K562 (cell line): ENCODE data around the gene ERP44. TPM values are rescaled to one million over a fixed set of nuclear protein-coding genes. Genes with fewer than 3 reads are reported as not detected.

Experiments
- ATAC-seq: fragments of 200-7000 bp; cut with Tn5 transposase; 3 replicates; pipeline ENCODE4 v1.9.1; 2020; ENCODE audit warnings: moderate library complexity
- BruUV-seq: library from RNA; stranded (reverse); fragments of 400-500 nt; replicated peaks from 2 replicates; lab custom pipeline; 2021; lab: Mats Ljungman, UMichigan
- CTCF ChIA-PET: fragments of 300-600 bp; formaldehyde crosslinking; extraction: SDS; loops from one replicate; lab custom pipeline; 2021; ENCODE audit warnings: low intra/inter-chr PET ratio; lab: Yijun Ruan, JAX
- POLR2A ChIA-PET: fragments of 300-600, 350-650 bp; sonication (Branson Sonifier 250); formaldehyde crosslinking; extraction: SDS; loops from one replicate; lab custom pipeline; 2021; ENCODE audit warnings: antibody characterized with exemption, inconsistent platforms; lab: Yijun Ruan, JAX
- DNase-seq, 4 experiments: peaks; one replicate each; pipeline versions ENCODE4 v3.0.0 to v3.0.0-alpha.2; 2011 to 2018; ENCODE audit warnings: low spot score in 3 of 4, mixed read lengths in 3 of 4; ENCODE audit errors: extremely low read depth in 1 of 4
- FAIRE-seq: peaks from 2 replicates; lab custom pipeline; 2011; peaks lifted over from hg19 to GRCh38; lab: Jason Lieb, UNC
- H2AFZ ChIP-seq: 2 replicates; pipeline ENCODE4 v1.6.0; 2011; ENCODE audit warnings: low read depth, low read length, control low read depth, inconsistent platforms
- H3K27ac ChIP-seq: fragments of 200-600 bp; 3 replicates; pipeline ENCODE4 v1.8.0; 2011; ENCODE audit warnings: low read depth, mild to moderate bottlenecking, control low read depth, inconsistent platforms, low read length, moderate library complexity, mixed read lengths; ENCODE audit errors: extremely low read depth
- H3K27me3 ChIP-seq, 2 experiments: fragments of 300-600 bp in 1 of 2; 2 replicates in 1 of 2; 3 replicates in 1 of 2; pipeline versions ENCODE4 v1.6.0 to v1.8.0; 2011; ENCODE audit warnings: inconsistent platforms in 2 of 2, low read length in 2 of 2, mild to moderate bottlenecking in 1 of 2, mixed read lengths in 1 of 2, moderate library complexity in 1 of 2; ENCODE audit not compliant: control insufficient read depth in 2 of 2, insufficient read depth in 2 of 2
- H3K36me3 ChIP-seq: fragments of 300-600 bp; 3 replicates; pipeline ENCODE4 v1.8.0; 2011; ENCODE audit warnings: mild to moderate bottlenecking, low read length, inconsistent platforms; ENCODE audit not compliant: control insufficient read depth, insufficient read depth
- H3K4me1 ChIP-seq, 2 experiments: fragments of 200-600 bp in 1 of 2; replicated peaks in 1 of 2; 2 replicates in 1 of 2; 3 replicates in 1 of 2; pipeline versions ENCODE4 v1.5.1 to v1.8.0; 2011; ENCODE audit warnings: inconsistent platforms in 2 of 2, low read length in 2 of 2, mild to moderate bottlenecking in 1 of 2, mixed read lengths in 1 of 2, moderate library complexity in 1 of 2; ENCODE audit not compliant: control insufficient read depth in 2 of 2, insufficient read depth in 2 of 2
- H3K4me2 ChIP-seq: 2 replicates; pipeline ENCODE4 v1.6.1; 2011; ENCODE audit warnings: low read length, control low read depth, inconsistent platforms, mixed read lengths; ENCODE audit not compliant: insufficient read depth
- H3K4me3 ChIP-seq: fragments of 200-600 bp; sonication (generic), shearing (Covaris generic); 2 replicates; pipeline ENCODE4 v1.5.1; 2016; ENCODE audit warnings: control low read depth, inconsistent platforms
- H3K79me2 ChIP-seq: fragments of 200-600 bp; 3 replicates; pipeline ENCODE4 v1.8.0; 2011; ENCODE audit warnings: low read length, inconsistent platforms; ENCODE audit not compliant: control insufficient read depth, insufficient read depth
- H3K9ac ChIP-seq, 2 experiments: 2 replicates each; pipeline versions ENCODE4 v1.6.0 to v1.6.1; 2011; ENCODE audit warnings: low read depth in 2 of 2, low read length in 2 of 2, control low read depth in 1 of 2, inconsistent platforms in 1 of 2, mild to moderate bottlenecking in 1 of 2, mixed read lengths in 1 of 2; ENCODE audit not compliant: insufficient read depth in 1 of 2
- H3K9me1 ChIP-seq: one replicate; pipeline ENCODE4 v1.6.0; 2011; ENCODE audit warnings: inconsistent platforms, mild to moderate bottlenecking, low read length, moderate library complexity; ENCODE audit not compliant: control insufficient read depth, insufficient read depth
- H3K9me3 ChIP-seq: replicated peaks from 2 replicates; pipeline ENCODE4 v1.5.1; 2011; ENCODE audit warnings: low read depth, low read length, inconsistent platforms; ENCODE audit not compliant: control insufficient read depth, insufficient read depth
- H4K20me1 ChIP-seq: replicated peaks from 2 replicates; pipeline ENCODE4 v1.6.1; 2011; ENCODE audit warnings: low read length, inconsistent platforms, mixed read lengths; ENCODE audit not compliant: control insufficient read depth, insufficient read depth
- ARHGAP35 ChIP-seq: fragments of 450-650 bp; IDR thresholded peaks from 2 replicates; pipeline ENCODE4 v1.6.1; 2018; ENCODE audit not compliant: partially characterized antibody
- ARID2 ChIP-seq: fragments of 450-650 bp; IDR thresholded peaks from 2 replicates; pipeline ENCODE4 v1.6.1; 2017; ENCODE audit warnings: antibody characterized with exemption, mild to moderate bottlenecking
- ATF7 ChIP-seq: fragments of 450-650 bp; IDR thresholded peaks from 2 replicates; pipeline ENCODE4 v1.7.1; 2014; ENCODE audit warnings: mild to moderate bottlenecking, moderate library complexity
- ETV5 ChIP-seq: sonication (generic); formaldehyde crosslinking; IDR thresholded peaks from 2 replicates; pipeline ENCODE4 v1.4.0; 2020; ENCODE audit warnings: low read depth, mild to moderate bottlenecking, missing genetic modification reagents
- MAFF ChIP-seq: IDR thresholded peaks from 2 replicates; pipeline ENCODE4 v1.6.1; 2012; ENCODE audit warnings: low read length, improper control_type of control experiment
- MAFK ChIP-seq: IDR thresholded peaks from 2 replicates; pipeline ENCODE4 v1.6.1; 2011; ENCODE audit warnings: low read length, improper control_type of control experiment
- MTF1 ChIP-seq: fragments of 250-450 bp; sonication (Bioruptor Pico); IDR thresholded peaks from 2 replicates; pipeline ENCODE4 v1.9.0; 2021; ENCODE audit warnings: moderate library complexity, mild to moderate bottlenecking, inconsistent platforms, borderline replicate concordance
- POLR2G ChIP-seq: fragments of 200-400 bp; formaldehyde crosslinking; IDR thresholded peaks from 2 replicates; pipeline ENCODE4 v1.6.1; 2017; ENCODE audit warnings: low read depth, mild to moderate bottlenecking, antibody characterized with exemption, low read length, moderate library complexity
- SP1 ChIP-seq: sonication (generic); formaldehyde crosslinking; IDR thresholded peaks from 2 replicates; pipeline ENCODE4 v1.8.1; 2022; ENCODE audit warnings: mild to moderate bottlenecking, missing genetic modification reagents
- TGIF2 ChIP-seq: sonication (generic); formaldehyde crosslinking; IDR thresholded peaks from 2 replicates; pipeline ENCODE4 v1.8.1; 2022; ENCODE audit warnings: mild to moderate bottlenecking, missing genetic modification reagents, moderate library complexity
- ZNF175 ChIP-seq: fragments of 200-800 bp; sonication (Bioruptor generic); IDR thresholded peaks from 2 replicates; pipeline ENCODE4 v1.6.1; 2016; ENCODE audit warnings: low read depth, mild to moderate bottlenecking, missing genetic modification characterization, missing compliant biosample characterization
- ZNF212 ChIP-seq: fragments of 450-650 bp; formaldehyde crosslinking; IDR thresholded peaks from 2 replicates; pipeline ENCODE4 v1.4.0; 2020; ENCODE audit warnings: mild to moderate bottlenecking
- ZNF316 ChIP-seq: fragments of 450-650 bp; IDR thresholded peaks from 2 replicates; pipeline ENCODE4 v1.6.1; 2016
- WGBS: fragments of 100-300 bp; shearing (Covaris generic); methylation state at CpG from one replicate; pipeline ENCODE4 v1.1.6; 2016; ENCODE audit warnings: low coverage, mixed read lengths; ENCODE audit not compliant: insufficient coverage; ENCODE audit errors: missing lambda C conversion rate; 5-methylcytosine and 5-hydroxymethylcytosine counted together
- in situ Hi-C: fragments of 300-500 bp; cut with MboI; formaldehyde crosslinking; loops from 4 replicates; pipeline ENCODE4 v1.15.0; 2018; ENCODE audit warnings: inconsistent platforms, mixed read lengths
- intact Hi-C: fragments of 100-400 bp; cut with micrococcal nuclease; formaldehyde crosslinking; loops from 2 replicates; pipeline ENCODE4 v1.14.2; 2022
- polyA plus RNA-seq, 8 experiments: library from polyadenylated mRNA; depleted of rRNA in 4 of 8; stranded (reverse) in 5 of 8; unstranded in 3 of 8; fragments of >200 nt; fragmentation: Nextera tagmentation in 2 of 8; fragmentation: Illumina TruSeq in 1 of 8; extraction: Ambion mirVana in 2 of 8; extraction: Trizol in 1 of 8; gene quantifications; 2 replicates each; pipeline versions ENCODE4 v1.2.1 to v1.2.3, GENCODE V29; 2011 to 2014; ENCODE audit warnings: inconsistent platforms in 1 of 8, missing spikeins in 1 of 8
- total RNA-seq, 7 experiments: library from RNA; depleted of rRNA in 6 of 7; stranded (reverse); fragments of >200 nt in 6 of 7; fragmentation: Illumina TruSeq in 2 of 7; extraction: Trizol in 2 of 7; gene quantifications; 2 replicates each; pipeline versions ENCODE4 v1.2.1 to v1.2.3, GENCODE V29; 2011 to 2021; ENCODE audit warnings: low replicate concordance in 1 of 7
- TF ChIP-seq, protein P1 (sequence below): fragments of 250-450 bp; sonication (Bioruptor Pico); IDR thresholded peaks from 2 replicates; pipeline ENCODE4 v1.5.0; 2020; ENCODE audit warnings: mild to moderate bottlenecking
- TF ChIP-seq, protein P2 (sequence below): fragments of 200-400 bp; formaldehyde crosslinking; IDR thresholded peaks from 2 replicates; pipeline ENCODE4 v1.6.1; 2017; ENCODE audit warnings: mild to moderate bottlenecking, low read depth, low read length, moderate library complexity

ERP44 gene
- total and polyA plus RNA-seq, 9 of the 15 experiments (the other 6 are each of a cell fraction or from before 2014, with no cell fraction given), result 9.2 to 23.4 (median 13.6) TPM

DNA sequence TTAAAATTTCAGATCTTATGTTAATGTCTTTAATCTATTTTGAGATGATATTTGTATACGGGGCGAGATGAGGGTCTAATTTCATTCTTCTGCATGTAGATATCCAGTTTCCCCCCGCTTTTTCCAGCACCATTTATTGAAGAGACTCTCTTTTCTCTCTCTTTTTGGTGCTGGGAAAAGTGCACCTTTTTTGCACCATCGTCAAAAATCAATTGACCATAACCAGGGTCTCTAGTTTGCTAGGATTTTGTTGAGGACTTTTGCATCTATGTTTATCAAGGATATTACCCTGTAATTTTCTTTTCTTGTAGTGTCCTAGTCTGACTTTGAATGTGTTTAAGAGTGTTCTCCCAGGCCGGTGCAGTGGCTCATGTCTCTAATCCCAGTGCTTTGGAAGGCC is 99.0 kb downstream of the ERP44 start:
- Histone ChIP-seq H3K36me3 (peaks cover 24% of the 10 kb centered on the region), H3K9ac (no peak overlapping the region), H3K4me2 (no peak overlapping the region), H4K20me1 (no peaks in the 10 kb centered on the region), H3K27me3 (no peaks in the 10 kb centered on the region), H3K79me2 (no peaks in the 10 kb centered on the region), H3K9me1 (no peaks in the 10 kb centered on the region), H2AFZ (no peak overlapping the region), H3K4me1 (no peaks in the 10 kb centered on the region), H3K4me3 (no peak overlapping the region), H3K27ac (no peak overlapping the region), H3K9me3 (no peaks in the 10 kb centered on the region; the same call in 1 of the 2 replicates)
- in situ Hi-C loops, result loop anchor here (10.0 to 25.0 kb wide), 2 partner anchors 195 to 737 kb away; no protein-coding TSS in a partner anchor
- ChIA-PET CTCF (no interaction called here), POLR2A (no interaction called here)
- FAIRE-seq, result no peak
- DNase-seq, result no peak
- no TSS peak for BruUV-seq
- ATAC-seq, result no peak
- intact Hi-C loops, result no loop called here
- TF ChIP-seq POLR2G (no peak), MAFF (peak; percentile 46; the same call in 1 of the 2 replicates), ETV5 (CRISPR knock-in tag) (no peak), ATF7 (no peak), ZNF316 (peak; percentile 57; the same call in 1 of the 2 replicates), MAFK (0 out of 2 replicates have a peak, but pooled peaks have one; percentile 19)
- 94% methylated on average over 5 of the region's 5 CpGs for WGBS

DNA sequence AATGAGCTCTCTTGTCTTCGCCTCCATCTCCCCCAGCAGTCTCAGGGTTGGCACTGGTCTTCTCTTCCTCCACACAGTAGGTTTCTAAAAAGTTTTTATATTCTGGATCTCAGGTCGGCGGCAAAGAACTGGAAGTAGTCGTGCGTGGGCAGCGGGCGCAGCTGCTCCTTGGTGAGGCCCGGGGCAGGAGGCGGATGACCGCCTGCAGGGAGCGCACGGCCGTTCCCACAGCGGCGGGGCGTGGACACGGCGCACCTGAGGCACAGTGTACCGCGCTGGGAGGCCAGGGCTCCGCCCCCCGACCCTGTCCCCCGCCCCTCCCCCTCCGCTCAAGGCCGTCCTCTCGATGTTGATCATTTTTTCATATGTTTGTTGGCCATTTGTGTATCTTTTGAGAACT is 99.9 kb downstream of the ERP44 start:
- in situ Hi-C loops, result no loop called here
- WGBS, result 94% methylated on average over 10 of the region's 26 CpGs
- TF ChIP-seq, protein P1, sequence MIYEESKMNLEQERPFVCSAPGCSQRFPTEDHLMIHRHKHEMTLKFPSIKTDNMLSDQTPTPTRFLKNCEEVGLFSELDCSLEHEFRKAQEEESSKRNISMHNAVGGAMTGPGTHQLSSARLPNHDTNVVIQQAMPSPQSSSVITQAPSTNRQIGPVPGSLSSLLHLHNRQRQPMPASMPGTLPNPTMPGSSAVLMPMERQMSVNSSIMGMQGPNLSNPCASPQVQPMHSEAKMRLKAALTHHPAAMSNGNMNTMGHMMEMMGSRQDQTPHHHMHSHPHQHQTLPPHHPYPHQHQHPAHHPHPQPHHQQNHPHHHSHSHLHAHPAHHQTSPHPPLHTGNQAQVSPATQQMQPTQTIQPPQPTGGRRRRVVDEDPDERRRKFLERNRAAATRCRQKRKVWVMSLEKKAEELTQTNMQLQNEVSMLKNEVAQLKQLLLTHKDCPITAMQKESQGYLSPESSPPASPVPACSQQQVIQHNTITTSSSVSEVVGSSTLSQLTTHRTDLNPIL (CRISPR knock-in tag), result no peak
- TF ChIP-seq, protein P2, sequence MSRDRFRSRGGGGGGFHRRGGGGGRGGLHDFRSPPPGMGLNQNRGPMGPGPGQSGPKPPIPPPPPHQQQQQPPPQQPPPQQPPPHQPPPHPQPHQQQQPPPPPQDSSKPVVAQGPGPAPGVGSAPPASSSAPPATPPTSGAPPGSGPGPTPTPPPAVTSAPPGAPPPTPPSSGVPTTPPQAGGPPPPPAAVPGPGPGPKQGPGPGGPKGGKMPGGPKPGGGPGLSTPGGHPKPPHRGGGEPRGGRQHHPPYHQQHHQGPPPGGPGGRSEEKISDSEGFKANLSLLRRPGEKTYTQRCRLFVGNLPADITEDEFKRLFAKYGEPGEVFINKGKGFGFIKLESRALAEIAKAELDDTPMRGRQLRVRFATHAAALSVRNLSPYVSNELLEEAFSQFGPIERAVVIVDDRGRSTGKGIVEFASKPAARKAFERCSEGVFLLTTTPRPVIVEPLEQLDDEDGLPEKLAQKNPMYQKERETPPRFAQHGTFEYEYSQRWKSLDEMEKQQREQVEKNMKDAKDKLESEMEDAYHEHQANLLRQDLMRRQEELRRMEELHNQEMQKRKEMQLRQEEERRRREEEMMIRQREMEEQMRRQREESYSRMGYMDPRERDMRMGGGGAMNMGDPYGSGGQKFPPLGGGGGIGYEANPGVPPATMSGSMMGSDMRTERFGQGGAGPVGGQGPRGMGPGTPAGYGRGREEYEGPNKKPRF, result no peak
- TF ChIP-seq TGIF2 (CRISPR knock-in tag) (no peak), ZNF212 (no peak), ARID2 (no peak), ZNF175 (CRISPR knock-in tag) (no peak), SP1 (no peak), MTF1 (CRISPR knock-in tag) (no peak), ARHGAP35 (no peak)

More for the DNA sequence above, 99.9 kb downstream of the ERP44 start:
- Histone ChIP-seq H3K9ac (no peak overlapping the region), H3K9me1 (no peaks in the 10 kb centered on the region), H3K4me2 (no peak overlapping the region), H4K20me1 (no peaks in the 10 kb centered on the region), H3K27ac (no peak overlapping the region), H3K79me2 (no peaks in the 10 kb centered on the region), H3K36me3 (peaks cover 16% of the 10 kb centered on the region; the same call in 2 of the 3 replicates), H3K27me3 (no peaks in the 10 kb centered on the region), H3K4me3 (no peak overlapping the region), H2AFZ (no peak overlapping the region), H3K9me3 (no peaks in the 10 kb centered on the region; the same call in 1 of the 2 replicates), H3K4me1 (no peaks in the 10 kb centered on the region)
- BruUV-seq, result no TSS peak
- ChIA-PET POLR2A (no interaction called here), CTCF (no interaction called here)
- no peak for FAIRE-seq
- no peak for DNase-seq
- intact Hi-C loops, result no loop called here
- ATAC-seq, result no peak
